Kidney (tissue), 14 donors: Measurements from ENCODE around the gene FBF1. TPM values are rescaled to one million over a fixed set of nuclear protein-coding genes. Genes with fewer than 3 reads are reported as not detected.

Experiments
- DNase-seq, 5 donors: peaks; one replicate each; pipeline ENCODE4 v3.0.0-alpha.2; 2013 to 2020
- FAIRE-seq: peaks from 2 replicates; lab custom pipeline; 2012; peaks lifted over from hg19 to GRCh38; lab: Jason Lieb, UNC
- H3K27ac ChIP-seq, 2 donors: one replicate each; pipeline ENCODE4 v1.7.0; 2013; ENCODE audit warnings: low read depth in 2 of 2, low read length in 2 of 2, inconsistent platforms in 1 of 2
- H3K27me3 ChIP-seq: one replicate; pipeline ENCODE4 v1.7.1; 2013; ENCODE audit warnings: low read length, inconsistent platforms; ENCODE audit not compliant: control insufficient read depth, insufficient read depth
- H3K36me3 ChIP-seq, 3 donors: one replicate each; pipeline versions ENCODE4 v1.7.0 to v1.7.1; 2013; ENCODE audit warnings: low read length in 3 of 3, control low read depth in 1 of 3, inconsistent platforms in 1 of 3; ENCODE audit not compliant: insufficient read depth in 3 of 3, control insufficient read depth in 2 of 3
- H3K4me1 ChIP-seq, 3 donors: one replicate each; pipeline versions ENCODE4 v1.7.0 to v1.7.1; 2013; ENCODE audit warnings: low read length in 3 of 3, inconsistent platforms in 1 of 3, low read depth in 1 of 3; ENCODE audit not compliant: control insufficient read depth in 2 of 3, insufficient read depth in 2 of 3
- H3K4me3 ChIP-seq, 3 donors: one replicate each; pipeline versions ENCODE4 v1.7.0 to v1.8.1; 2013; ENCODE audit warnings: low read length in 3 of 3, control low read depth in 1 of 3, inconsistent platforms in 1 of 3
- H3K9ac ChIP-seq, 3 donors: one replicate each; pipeline versions ENCODE4 v1.7.0 to v1.7.1; 2013; ENCODE audit warnings: low read length in 3 of 3, control low read depth in 1 of 3, inconsistent platforms in 1 of 3
- H3K9me3 ChIP-seq, 3 donors: one replicate each; pipeline versions ENCODE4 v1.7.0 to v1.7.1; 2013; ENCODE audit warnings: low read length in 3 of 3, control low read depth in 1 of 3, inconsistent platforms in 1 of 3; ENCODE audit not compliant: control insufficient read depth in 2 of 3, insufficient read depth in 1 of 3
- CTCF ChIP-seq: IDR thresholded peaks from 3 replicates; pipeline ENCODE4 v1.5.1; 2012; ENCODE audit warnings: mild to moderate bottlenecking, moderate library complexity, borderline replicate concordance; ENCODE audit not compliant: insufficient read depth; ENCODE audit errors: extremely low read depth
- intact Hi-C: fragments of 100-400 bp; cut with DNase I; formaldehyde crosslinking; loops from one replicate; pipeline ENCODE4 v1.11.1; 2022
- polyA plus RNA-seq: library from polyadenylated mRNA; stranded (reverse); fragments of 350-450 nt; fragmentation: Illumina TruSeq; extraction: RNeasy Lipid Tissue Mini Kit (QIAGEN cat#74804); gene quantifications from one replicate; pipeline ENCODE4 v1.2.3, GENCODE V29; 2014; ENCODE audit warnings: low read depth, low replicate concordance; ENCODE audit not compliant: insufficient read depth
- total RNA-seq: library from RNA; stranded (reverse); fragmentation: NEBNext Ultra II Directional; extraction: Animal tissue kit (Norgen Biotek cat#: 25700); gene quantifications from one replicate; pipeline ENCODE4 v1.2.1, GENCODE V29; 2021
- donor health status: control.
- donor health status: control.
- donor health status: control.
- donor health status: control.
- donor health status: control.
- donor health status: DM: yes; HTN: yes; CAD: no.
- donor health status: Normal renal cell carcinoma (clear cell type).

FBF1 gene
- total and polyA plus RNA-seq, 2 donors from 2014 or later: 5.7 to 11.5 TPM

DNA sequence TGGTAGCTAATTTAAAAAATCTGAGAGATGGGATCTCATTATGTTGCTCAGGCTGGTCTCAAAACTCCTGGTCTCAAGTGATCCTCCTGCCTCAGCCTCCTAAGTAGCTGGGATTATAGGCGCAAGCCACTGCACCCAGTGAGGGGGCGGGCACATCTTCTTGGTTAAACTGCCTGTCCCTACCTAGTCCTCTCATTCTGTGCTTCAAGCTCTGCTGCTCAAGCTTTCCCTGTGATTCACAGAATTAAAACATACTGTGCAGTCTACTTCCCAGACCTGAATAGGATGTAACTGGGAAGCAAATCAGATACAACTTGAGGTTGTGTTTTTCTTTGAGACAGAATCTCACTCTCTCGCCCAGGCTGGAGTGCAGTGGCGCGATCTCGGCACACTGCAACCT lies 38.4 kb downstream of the FBF1 start:
- FAIRE-seq: no peak
- no peak overlapping the region for H3K27ac ChIP-seq
- peaks cover 0 to 26% (median 12%) of the 10 kb centered on the region in 3 donors for H3K36me3 ChIP-seq
- TF ChIP-seq CTCF: no peak
- no peaks in the 10 kb centered on the region for H3K27me3 ChIP-seq
- DNase-seq: no peak
- H3K4me1 ChIP-seq: peaks cover 0 to 3% (median 0%) of the 10 kb centered on the region in 3 donors
- H3K4me3 ChIP-seq: no peak overlapping the region
- no peaks in the 10 kb centered on the region for H3K9me3 ChIP-seq
- intact Hi-C loops: no loop called here
- H3K9ac ChIP-seq: no peak overlapping the region

DNA sequence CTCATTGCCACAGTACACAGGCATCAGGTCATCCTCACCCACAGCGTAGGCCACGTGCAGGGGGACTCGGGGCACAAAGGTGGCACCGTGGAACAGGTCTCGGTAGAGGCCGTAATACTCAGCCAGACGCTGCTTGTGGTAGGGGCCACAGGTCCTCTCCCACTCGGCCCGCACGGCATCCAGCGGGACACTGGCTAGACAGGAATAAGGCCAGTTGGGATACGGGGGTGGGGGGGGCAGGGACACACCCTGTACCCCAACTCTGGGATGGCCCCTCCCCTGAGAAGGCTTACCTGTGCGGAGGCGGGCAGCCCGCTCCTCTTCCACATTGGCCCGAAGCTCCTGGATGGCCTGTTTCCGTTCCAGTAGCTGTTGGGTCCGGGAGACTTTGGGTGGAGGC lies 39.1 kb downstream of the FBF1 start:
- Histone ChIP-seq H3K9ac (no peak overlapping the region), H3K4me1 (peaks cover 0 to 3% (median 0%) of the 10 kb centered on the region in 3 donors), H3K27ac (no peak overlapping the region), H3K4me3 (no peak overlapping the region), H3K27me3 (no peaks in the 10 kb centered on the region), H3K36me3 (peaks cover 0 to 26% (median 12%) of the 10 kb centered on the region in 3 donors), H3K9me3 (no peaks in the 10 kb centered on the region)
- intact Hi-C loops: no loop called here
- DNase-seq: no peak
- no peak for FAIRE-seq
- no peak for TF ChIP-seq CTCF

- FAIRE-seq: no peak
Measured at GRCh38 chr17:75900691-75901533, 39.9 kb downstream of the FBF1 start.

More at GRCh38 chr17:75900691-75901533, 39.9 kb downstream of the FBF1 start:
- H3K4me1 ChIP-seq: peaks cover 0 to 3% (median 0%) of the 10 kb centered on the region in 3 donors
- no peak overlapping the region for H3K27ac ChIP-seq
- H3K36me3 ChIP-seq: peaks cover 0 to 26% (median 12%) of the 10 kb centered on the region in 3 donors
- no peaks in the 10 kb centered on the region for H3K27me3 ChIP-seq
- DNase-seq: peak in 1 of 5 donors; percentile 71
- H3K9ac ChIP-seq: no peak overlapping the region
- no peak for TF ChIP-seq CTCF
- no peaks in the 10 kb centered on the region for H3K9me3 ChIP-seq
- intact Hi-C loops: no loop called here
- no peak overlapping the region for H3K4me3 ChIP-seq
